ENCODE measurements around the gene FIGN. TPM values are rescaled to one million over a fixed set of nuclear protein-coding genes. Genes with fewer than 3 reads are reported as not detected.

FIGN gene
- total and polyA plus RNA-seq, 2 donors (not counting 1 experiment from before 2014, with no cell fraction given): not detected

GRCh38 chr2:163759013-163759412 is 23.2 kb upstream of the FIGN start:
- H3K27ac ChIP-seq (ENCODE audit: low read length in 2 of 2): no peak overlapping the region
- DNase-seq: no peak
- WGBS (ENCODE audit: insufficient coverage): no CpG with 5 or more reads among the region's 2 CpGs

GRCh38 chr2:163757814-163758213 is 22.0 kb upstream of the FIGN start:
- no peaks in the 10 kb centered on the region for H3K79me2 ChIP-seq (ENCODE audit: control insufficient read depth, insufficient read depth, low read length)
- no peaks in the 10 kb centered on the region for H3K4me1 Mint-ChIP-seq
- H3K27me3 Mint-ChIP-seq: no peaks in the 10 kb centered on the region
- intact Hi-C loops (cut with micrococcal nuclease): no loop called here
- no peaks in the 10 kb centered on the region for H3K4me1 ChIP-seq (ENCODE audit: control insufficient read depth in 2 of 2, insufficient read depth in 2 of 2, low read length in 2 of 2)
- ChIA-PET POLR2A (no interaction called here), CTCF (no interaction called here)
- no peak overlapping the region for H3K27ac ChIP-seq (ENCODE audit: low read length in 2 of 2)
- WGBS (ENCODE audit: insufficient coverage): no CpG with 5 or more reads among the region's 1 CpG
- H4K20me1 ChIP-seq (ENCODE audit: control insufficient read depth, insufficient read depth, low read length, poor library complexity, severe bottlenecking): no peaks in the 10 kb centered on the region
- no peaks in the 10 kb centered on the region for H3K9me3 Mint-ChIP-seq (ENCODE audit: insufficient read depth)
- no peaks in the 10 kb centered on the region for H3K27me3 ChIP-seq (replicated peaks in 1 of 4; ENCODE audit: control extremely low read depth in 1 of 4, control insufficient read depth in 3 of 4, insufficient read depth in 4 of 4, low read length in 3 of 4)
- no peaks in the 10 kb centered on the region for H3K36me3 ChIP-seq (replicated peaks in 1 of 2; ENCODE audit: control extremely low read depth in 1 of 2, control insufficient read depth in 1 of 2, extremely low read depth in 1 of 2, insufficient read depth in 2 of 2, low read length in 1 of 2)
- no peak overlapping the region for H3K4me3 ChIP-seq (ENCODE audit: control extremely low read depth in 1 of 5, extremely low read depth in 1 of 5, insufficient read depth in 1 of 5, low read depth in 2 of 5, low read length in 4 of 5)
- H3K9ac ChIP-seq (ENCODE audit: low read length): no peak overlapping the region
- H2AFZ ChIP-seq (ENCODE audit: insufficient read depth, low read depth, low read length, poor library complexity, severe bottlenecking): no peak overlapping the region
- no peak for ATAC-seq (ENCODE audit: low read depth)
- no peak for TF ChIP-seq CTCF (IDR thresholded peaks at IDR 0.05)
- H3K27ac Mint-ChIP-seq: no peak overlapping the region
- no peak overlapping the region for H3K4me3 Mint-ChIP-seq
- DNase-seq: no peak
- no peaks in the 10 kb centered on the region for H3K9me3 ChIP-seq (ENCODE audit: control extremely low read depth in 1 of 3, control insufficient read depth in 2 of 3, insufficient read depth in 1 of 3, low read length in 2 of 3)
- no peak overlapping the region for H3K4me2 ChIP-seq (replicated peaks; ENCODE audit: low read depth, low read length, poor library complexity, severe bottlenecking)

More at GRCh38 chr2:163759013-163759412, 23.2 kb upstream of the FIGN start:
- no peaks in the 10 kb centered on the region for H3K9me3 ChIP-seq (ENCODE audit: control extremely low read depth in 1 of 3, control insufficient read depth in 2 of 3, insufficient read depth in 1 of 3, low read length in 2 of 3)
- Mint-ChIP-seq H3K4me3 (no peak overlapping the region), H3K27ac (no peak overlapping the region), H3K27me3 (no peaks in the 10 kb centered on the region), H3K9me3 (ENCODE audit: insufficient read depth) (no peaks in the 10 kb centered on the region), H3K4me1 (no peaks in the 10 kb centered on the region)
- no peaks in the 10 kb centered on the region for H3K36me3 ChIP-seq (replicated peaks in 1 of 2; ENCODE audit: control extremely low read depth in 1 of 2, control insufficient read depth in 1 of 2, extremely low read depth in 1 of 2, insufficient read depth in 2 of 2, low read length in 1 of 2)
- ChIA-PET POLR2A (no interaction called here), CTCF (no interaction called here)
- H2AFZ ChIP-seq (ENCODE audit: insufficient read depth, low read depth, low read length, poor library complexity, severe bottlenecking): no peak overlapping the region
- H3K9ac ChIP-seq (ENCODE audit: low read length): no peak overlapping the region
- intact Hi-C loops (cut with micrococcal nuclease): no loop called here
- H3K27me3 ChIP-seq (replicated peaks in 1 of 4; ENCODE audit: control extremely low read depth in 1 of 4, control insufficient read depth in 3 of 4, insufficient read depth in 4 of 4, low read length in 3 of 4): no peaks in the 10 kb centered on the region
- H4K20me1 ChIP-seq (ENCODE audit: control insufficient read depth, insufficient read depth, low read length, poor library complexity, severe bottlenecking): no peaks in the 10 kb centered on the region
- no peak for ATAC-seq (ENCODE audit: low read depth)
- H3K4me2 ChIP-seq (replicated peaks; ENCODE audit: low read depth, low read length, poor library complexity, severe bottlenecking): no peak overlapping the region
- H3K4me3 ChIP-seq (ENCODE audit: control extremely low read depth in 1 of 5, extremely low read depth in 1 of 5, insufficient read depth in 1 of 5, low read depth in 2 of 5, low read length in 4 of 5): no peak overlapping the region
- TF ChIP-seq EZH2 (IDR thresholded peaks at IDR 0.05; ENCODE audit: borderline replicate concordance, insufficient read depth, low read depth, low read length, poor library complexity, severe bottlenecking): no peak
- TF ChIP-seq CTCF (IDR thresholded peaks at IDR 0.05): no peak
- no peaks in the 10 kb centered on the region for H3K4me1 ChIP-seq (ENCODE audit: control insufficient read depth in 2 of 2, insufficient read depth in 2 of 2, low read length in 2 of 2)
- no peaks in the 10 kb centered on the region for H3K79me2 ChIP-seq (ENCODE audit: control insufficient read depth, insufficient read depth, low read length)
